HCT116 (cell line): ENCODE results near the gene PRKX. TPM values are rescaled to one million over a fixed set of nuclear protein-coding genes. Genes with fewer than 3 reads are reported as not detected.

Source experiments
- ATAC-seq: fragments of 200-7000 bp; cut with Tn5 transposase; 2 replicates; pipeline ENCODE4 v1.9.1; 2020; ENCODE audit warnings: mild to moderate bottlenecking, moderate library complexity
- BruUV-seq: library from RNA; stranded (reverse); fragments of 400-500 nt; replicated peaks from 2 replicates; lab custom pipeline; 2021; lab: Mats Ljungman, UMichigan
- CTCF ChIA-PET: fragments of 300-600 bp; sonication (Branson Sonifier 250); formaldehyde crosslinking; loops from one replicate; lab custom pipeline; 2021; ENCODE audit warnings: antibody characterized with exemption; lab: Charles Lee
- POLR2A ChIA-PET: fragments of 300-600, 350-600 bp; sonication (Branson Sonifier 250); formaldehyde crosslinking; loops from one replicate; lab custom pipeline; 2021; ENCODE audit warnings: antibody characterized with exemption; lab: Charles Lee
- RAD21 ChIA-PET, 2 experiments: fragments of 300-600 bp; sonication (Branson Sonifier 250); formaldehyde crosslinking; loops; one replicate each; lab custom pipeline; 2023; ENCODE audit warnings: low total read pairs in 2 of 2; ENCODE audit not compliant: uncharacterized antibody in 2 of 2, unreplicated experiment in 2 of 2, low non-redundant PET in 1 of 2; lab: Charles Lee
- DNase-seq: peaks from one replicate; pipeline ENCODE4 v3.0.0-alpha.2; 2010; ENCODE audit warnings: low read depth, low spot score
- H2AFZ ChIP-seq: fragments of 200-600 bp; shearing (Covaris generic), sonication (generic); 2 replicates; pipeline ENCODE4 v1.6.1; 2017; ENCODE audit warnings: low read depth, mixed run types, mixed read lengths, antibody characterized with exemption, low read length; ENCODE audit not compliant: poor library complexity, severe bottlenecking
- H3K27ac ChIP-seq: 2 replicates; pipeline ENCODE4 v1.5.1; 2012; ENCODE audit warnings: low read depth, low read length
- H3K27me3 ChIP-seq: fragments of 200-600 bp; sonication (generic); 2 replicates; pipeline ENCODE4 v1.6.1; 2016; ENCODE audit warnings: mixed run types, low read length, mixed read lengths; ENCODE audit not compliant: insufficient read depth
- H3K36me3 ChIP-seq, 2 experiments: fragments of 200-500 bp in 1 of 2; fragments of 200-600 bp in 1 of 2; sonication (Bioruptor generic) in 1 of 2; sonication (generic) in 1 of 2; 2 replicates each; pipeline versions ENCODE4 v1.5.1 to v1.6.1; 2014 to 2016; ENCODE audit warnings: low read length in 2 of 2, inconsistent platforms in 1 of 2, mixed read lengths in 1 of 2, mixed run types in 1 of 2; ENCODE audit not compliant: insufficient read depth in 2 of 2, control insufficient read depth in 1 of 2
- H3K4me1 ChIP-seq, 2 experiments: fragments of 200-600 bp in 1 of 2; sonication (generic) in 1 of 2; 2 replicates each; pipeline versions ENCODE4 v1.5.1 to v1.6.1; 2012 to 2017; ENCODE audit warnings: low read length in 2 of 2, inconsistent platforms in 1 of 2, mild to moderate bottlenecking in 1 of 2, mixed read lengths in 1 of 2, mixed run types in 1 of 2, moderate library complexity in 1 of 2; ENCODE audit not compliant: insufficient read depth in 2 of 2, control insufficient read depth in 1 of 2
- H3K4me2 ChIP-seq: fragments of 200-600 bp; sonication (generic); 2 replicates; pipeline ENCODE4 v1.6.1; 2017; ENCODE audit warnings: mixed run types, low read length, mixed read lengths
- H3K4me3 ChIP-seq, 2 experiments: fragments of 200-600 bp in 1 of 2; sonication (generic) in 1 of 2; replicated peaks in 1 of 2; 2 replicates each; pipeline ENCODE4 v1.5.1; 2011 to 2016; ENCODE audit warnings: low read length in 2 of 2, control low read depth in 1 of 2, low read depth in 1 of 2, mild to moderate bottlenecking in 1 of 2, mixed read lengths in 1 of 2, mixed run types in 1 of 2
- H3K79me2 ChIP-seq: fragments of 200-600 bp; sonication (generic); 2 replicates; pipeline ENCODE4 v1.6.1; 2017; ENCODE audit warnings: mild to moderate bottlenecking, mixed run types, low read length, moderate library complexity, mixed read lengths; ENCODE audit not compliant: insufficient read depth
- H3K9ac ChIP-seq: fragments of 200-600 bp; sonication (generic); 2 replicates; pipeline ENCODE4 v1.6.1; 2016; ENCODE audit warnings: low read length, mixed read lengths
- H3K9me2 ChIP-seq: fragments of 200-600 bp; sonication (generic), shearing (Covaris generic); 2 replicates; pipeline ENCODE4 v1.6.1; 2017; ENCODE audit warnings: mixed run types, mild to moderate bottlenecking, moderate library complexity; ENCODE audit not compliant: insufficient read depth
- H3K9me3 ChIP-seq, 2 experiments: fragments of 200-500 bp in 1 of 2; fragments of 200-600 bp in 1 of 2; sonication (Bioruptor generic) in 1 of 2; sonication (generic) in 1 of 2; 2 replicates each; pipeline ENCODE4 v1.6.1; 2014 to 2017; ENCODE audit warnings: low read length in 2 of 2, mixed read lengths in 2 of 2, inconsistent platforms in 1 of 2, low read depth in 1 of 2, mild to moderate bottlenecking in 1 of 2, mixed run types in 1 of 2, moderate library complexity in 1 of 2; ENCODE audit not compliant: control insufficient read depth in 1 of 2, insufficient read depth in 1 of 2
- H4K20me1 ChIP-seq: fragments of 200-600 bp; sonication (generic), shearing (Covaris generic); 2 replicates; pipeline ENCODE4 v1.6.1; 2017; ENCODE audit warnings: mixed run types, mild to moderate bottlenecking, moderate library complexity; ENCODE audit not compliant: insufficient read depth
- CTCF ChIP-seq, 3 experiments: fragments of 200-600 bp in 1 of 3; sonication (generic) in 1 of 3; IDR thresholded peaks in 2 of 3; conservative IDR thresholded peaks in 1 of 3; 2 replicates each; pipeline ENCODE4 v1.5.1; 2012 to 2017; ENCODE audit warnings: low read depth in 2 of 3, low read length in 2 of 3, antibody characterized with exemption in 1 of 3, borderline replicate concordance in 1 of 3, control low read depth in 1 of 3, mild to moderate bottlenecking in 1 of 3, mixed read lengths in 1 of 3, mixed run types in 1 of 3, moderate library complexity in 1 of 3; ENCODE audit not compliant: insufficient read depth in 1 of 3
- ELF1 ChIP-seq: IDR thresholded peaks from 2 replicates; pipeline ENCODE4 v1.6.1; 2012; ENCODE audit warnings: low read depth, borderline replicate concordance
- EZH2phosphoT487 ChIP-seq: fragments of 200-600 bp; IDR thresholded peaks from 2 replicates; pipeline ENCODE4 v1.6.1; 2018; ENCODE audit warnings: antibody characterized with exemption, borderline replicate concordance
- JUND ChIP-seq: IDR thresholded peaks from 2 replicates; pipeline ENCODE4 v1.6.1; 2012
- SIN3A ChIP-seq: IDR thresholded peaks from 2 replicates; pipeline ENCODE4 v1.6.1; 2012; ENCODE audit warnings: low read depth
- SP1 ChIP-seq: IDR thresholded peaks from 2 replicates; pipeline ENCODE4 v1.6.1; 2012; ENCODE audit warnings: low read depth
- SRF ChIP-seq: IDR thresholded peaks from 2 replicates; pipeline ENCODE4 v1.6.1; 2012; ENCODE audit warnings: low read depth
- TCF7L2 ChIP-seq: IDR thresholded peaks from 2 replicates; pipeline ENCODE4 v1.7.0; 2011; ENCODE audit warnings: borderline replicate concordance, inconsistent platforms; ENCODE audit not compliant: insufficient read depth, insufficient read length; ENCODE audit errors: extremely low read depth
- ZBTB33 ChIP-seq: IDR thresholded peaks from 2 replicates; pipeline ENCODE4 v1.6.1; 2011; ENCODE audit warnings: mild to moderate bottlenecking, low read length, moderate library complexity; ENCODE audit not compliant: insufficient replicate concordance; ENCODE audit errors: extremely low read depth
- ZNF274 ChIP-seq: fragments of 200-500 bp; sonication (Bioruptor generic); IDR thresholded peaks from 2 replicates; pipeline ENCODE4 v1.6.1; 2014; ENCODE audit warnings: mild to moderate bottlenecking, low read depth, low read length, inconsistent platforms
- intact Hi-C: fragments of 100-400 bp; cut with micrococcal nuclease; formaldehyde crosslinking; loops from 2 replicates; pipeline ENCODE4 v1.10.0; 2022
- total RNA-seq: library from RNA; stranded (reverse); gene quantifications from one replicate; pipeline ENCODE4 v1.2.1, GENCODE V29; 2021; ENCODE audit not compliant: unreplicated experiment

PRKX gene
- total RNA-seq, 1 experiment from 2014 or later = 26.7 TPM

GRCh38 chrX:3699821-3700381 lies 13.5 kb downstream of the PRKX start:
- Histone ChIP-seq H4K20me1 (no peaks in the 10 kb centered on the region), H3K4me2 (no peak overlapping the region), H3K27ac (no peak overlapping the region), H2AFZ (no peak overlapping the region), H3K9me3 (no peaks in the 10 kb centered on the region), H3K79me2 (peaks cover 8% of the 10 kb centered on the region; the same call in 1 of the 2 replicates), H3K4me1 (no peaks in the 10 kb centered on the region), H3K9me2 (no peaks in the 10 kb centered on the region), H3K36me3 (no peaks in the 10 kb centered on the region), H3K27me3 (no peaks in the 10 kb centered on the region), H3K9ac (no peak overlapping the region), H3K4me3 (no peak overlapping the region)
- no peak for ATAC-seq
- ChIA-PET CTCF (no interaction called here), RAD21 (no interaction called here), POLR2A (no interaction called here)
- intact Hi-C loops = no loop called here
- no peak for DNase-seq
- BruUV-seq = no TSS peak
- TF ChIP-seq ZBTB33 (no peak), SRF (no peak), EZH2phosphoT487 (no peak), SIN3A (no peak), SP1 (no peak), CTCF (IDR thresholded peaks at IDR 0.05 in 2 of 3, conservative IDR thresholded peaks at IDR 0.05 in 1 of 3; ENCODE audit: borderline replicate concordance in 1 of 3, insufficient read depth in 1 of 3, low read depth in 2 of 3, low read length in 2 of 3) (no peak), ELF1 (no peak), TCF7L2 (no peak), JUND (no peak), ZNF274 (no peak)
